Prostate gland (tissue), 2 donors: ENCODE measurements around the gene NDUFB5.

ENCODE experiments used
- CTCF ChIP-seq, 4 experiments: fragments of 200-600 bp in 2 of 4; fragments of 450-650 bp in 2 of 4; sonication (generic) in 2 of 4; IDR thresholded peaks; 1 replicate in 3 of 4; 2 replicates in 1 of 4; pipeline ENCODE4 v1.5.1; 2016 to 2019; ENCODE audit warnings: antibody characterized with exemption in 4 of 4, mild to moderate bottlenecking in 2 of 4, moderate library complexity in 2 of 4
- POLR2A ChIP-seq: fragments of 450-650 bp; IDR thresholded peaks from one replicate; pipeline ENCODE4 v1.6.1; 2016; ENCODE audit warnings: antibody characterized with exemption, mild to moderate bottlenecking
- POLR2AphosphoS5 ChIP-seq: sonication (generic); formaldehyde crosslinking; IDR thresholded peaks from one replicate; pipeline ENCODE4 v1.6.1; 2017; ENCODE audit warnings: antibody characterized with exemption

GRCh38 chr3:179658606-179659005 is 54.0 kb downstream of the NDUFB5 start:
- TF ChIP-seq CTCF (IDR thresholded peaks at IDR 0.05) (no peak), POLR2A (no peak), POLR2AphosphoS5 (no peak)
